Duodenal mucosa (tissue), 2 donors: ENCODE measurements around the gene GSTK1.

ENCODE experiments used
- H3K27ac ChIP-seq: one replicate; pipeline ENCODE4 v1.7.0; 2013; ENCODE audit warnings: low read depth, low read length
- H3K27me3 ChIP-seq, 2 donors: one replicate each; pipeline ENCODE4 v1.7.0; 2013; ENCODE audit warnings: low read length in 2 of 2, control low read depth in 1 of 2; ENCODE audit not compliant: insufficient read depth in 2 of 2, control insufficient read depth in 1 of 2
- H3K36me3 ChIP-seq, 2 donors: one replicate each; pipeline ENCODE4 v1.7.0; 2013; ENCODE audit warnings: low read length in 2 of 2, control low read depth in 1 of 2; ENCODE audit not compliant: insufficient read depth in 2 of 2, control insufficient read depth in 1 of 2
- H3K4me1 ChIP-seq, 2 donors: one replicate each; pipeline ENCODE4 v1.7.0; 2013; ENCODE audit warnings: low read length in 2 of 2, control low read depth in 1 of 2; ENCODE audit not compliant: insufficient read depth in 2 of 2, control insufficient read depth in 1 of 2
- H3K4me3 ChIP-seq, 2 donors: one replicate each; pipeline ENCODE4 v1.7.0; 2013; ENCODE audit warnings: low read length in 2 of 2, low read depth in 1 of 2
- H3K9ac ChIP-seq, 2 donors: one replicate each; pipeline ENCODE4 v1.7.0; 2013; ENCODE audit warnings: low read length in 2 of 2, low read depth in 1 of 2
- H3K9me3 ChIP-seq, 2 donors: one replicate each; pipeline ENCODE4 v1.7.0; 2013; ENCODE audit warnings: low read length in 2 of 2, control low read depth in 1 of 2; ENCODE audit not compliant: control insufficient read depth in 1 of 2

Gene GSTK1

GRCh38 chr7:143237366-143237765 lies 25.9 kb upstream of the GSTK1 start:
- Histone ChIP-seq H3K27ac (no peak overlapping the region), H3K36me3 (no peaks in the 10 kb centered on the region), H3K27me3 (no peaks in the 10 kb centered on the region)

DNA sequence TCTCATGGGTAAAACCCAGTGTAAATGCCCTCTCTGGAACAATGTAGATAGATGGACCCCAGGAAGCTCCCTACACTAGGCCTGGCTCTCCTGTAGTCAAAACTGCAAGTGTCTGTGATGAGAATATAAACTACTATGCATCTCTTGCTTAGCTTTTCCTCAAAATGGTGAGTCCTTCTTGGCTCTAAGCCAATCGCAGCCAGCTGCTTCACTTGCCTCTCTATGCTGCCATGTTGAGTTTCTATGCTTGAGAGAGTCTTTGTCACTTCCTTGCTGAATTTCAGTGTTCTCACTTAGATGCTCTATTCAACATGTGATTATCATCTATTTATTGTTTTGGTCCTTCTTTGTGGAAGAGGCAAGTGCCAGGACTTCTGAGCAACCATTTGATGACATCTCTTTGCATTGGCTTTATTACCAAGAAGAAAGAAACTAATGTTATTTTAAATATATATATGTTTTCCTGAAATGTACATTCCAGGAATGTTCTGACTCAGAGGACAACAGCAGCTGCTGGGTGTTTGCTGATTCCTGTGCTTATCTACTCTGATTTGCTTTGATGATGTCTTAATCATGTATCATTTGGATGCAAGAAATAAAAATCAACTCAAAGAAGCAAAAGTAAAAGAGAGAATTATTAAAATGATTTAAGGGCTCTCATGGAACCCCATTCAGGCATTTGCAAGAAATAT lies 24.8 kb upstream of the GSTK1 start:
- H3K27ac ChIP-seq = no peak overlapping the region
- peaks cover 0 to 10% of the 10 kb centered on the region in 2 donors for H3K9me3 ChIP-seq
- no peaks in the 10 kb centered on the region for H3K36me3 ChIP-seq
- no peak overlapping the region for H3K4me3 ChIP-seq
- H3K27me3 ChIP-seq = no peaks in the 10 kb centered on the region
- peaks cover 4 to 6% of the 10 kb centered on the region in 2 donors for H3K4me1 ChIP-seq
- H3K9ac ChIP-seq = no peak overlapping the region

More at GRCh38 chr7:143237366-143237765, 25.9 kb upstream of the GSTK1 start:
- peaks cover 0 to 3% of the 10 kb centered on the region in 2 donors for H3K4me1 ChIP-seq
- peaks cover 0 to 10% of the 10 kb centered on the region in 2 donors for H3K9me3 ChIP-seq
- H3K4me3 ChIP-seq = no peak overlapping the region
- H3K9ac ChIP-seq = no peak overlapping the region

GRCh38 chr7:143239813-143240212 lies 23.4 kb upstream of the GSTK1 start:
- peaks cover 16 to 17% of the 10 kb centered on the region in 2 donors for H3K4me1 ChIP-seq
- peaks cover 0 to 10% of the 10 kb centered on the region in 2 donors for H3K9me3 ChIP-seq
- no peak overlapping the region for H3K9ac ChIP-seq
- H3K36me3 ChIP-seq = no peaks in the 10 kb centered on the region
- no peaks in the 10 kb centered on the region for H3K27me3 ChIP-seq
- H3K4me3 ChIP-seq = no peak overlapping the region
- no peak overlapping the region for H3K27ac ChIP-seq

DNA sequence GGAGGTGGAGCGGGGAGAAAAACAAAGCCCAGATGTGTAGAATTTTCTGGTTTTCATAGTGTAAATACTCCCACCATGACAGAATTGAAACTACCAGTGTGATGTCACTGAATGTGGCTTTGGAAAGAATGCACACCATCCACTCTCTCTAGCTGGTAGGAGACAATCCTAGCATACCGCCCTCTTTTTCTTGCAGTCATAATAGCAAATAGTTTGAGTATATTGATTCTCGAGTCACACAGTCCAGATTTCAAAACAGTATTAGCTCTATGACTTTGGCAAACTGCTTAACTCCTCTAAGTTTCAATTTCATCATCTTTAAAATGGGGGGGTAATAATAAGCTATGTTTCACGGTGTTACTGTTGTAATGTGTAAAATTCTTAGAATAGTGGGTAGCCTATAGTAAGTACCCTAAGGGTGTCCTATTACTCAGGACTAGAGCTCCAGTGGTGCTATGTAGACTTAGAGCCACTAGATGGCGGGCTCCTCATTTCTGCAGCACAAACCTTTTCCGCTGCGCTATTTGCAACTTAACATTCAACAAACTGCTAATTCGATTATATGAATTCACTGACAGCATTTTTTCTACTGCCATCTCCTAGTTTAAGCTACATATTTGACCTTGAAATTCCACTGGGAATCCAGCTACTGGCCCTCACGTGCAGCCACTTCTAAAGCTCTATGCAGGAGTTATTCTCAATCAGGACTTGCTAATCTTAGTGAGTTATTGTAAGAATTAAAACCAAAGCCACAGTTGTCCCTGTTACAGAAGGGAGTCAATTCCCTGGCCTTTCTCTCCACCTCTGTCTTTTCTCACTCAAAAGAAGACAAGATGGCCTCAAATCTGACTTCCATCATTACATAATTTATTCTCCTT lies 22.7 kb upstream of the GSTK1 start:
- Histone ChIP-seq H3K4me3 (no peak overlapping the region), H3K27ac (no peak overlapping the region), H3K9ac (no peak overlapping the region)

GRCh38 chr7:143242306-143242705 lies 20.9 kb upstream of the GSTK1 start:
- H3K36me3 ChIP-seq = no peaks in the 10 kb centered on the region
- no peaks in the 10 kb centered on the region for H3K9me3 ChIP-seq
- no peaks in the 10 kb centered on the region for H3K27me3 ChIP-seq
- H3K4me3 ChIP-seq = no peak overlapping the region
- no peak overlapping the region for H3K27ac ChIP-seq
- H3K4me1 ChIP-seq = peaks cover 23 to 25% of the 10 kb centered on the region in 2 donors
- no peak overlapping the region for H3K9ac ChIP-seq

More for the DNA sequence above, 22.7 kb upstream of the GSTK1 start:
- Histone ChIP-seq H3K9me3 (peaks cover 0 to 10% of the 10 kb centered on the region in 2 donors), H3K27me3 (no peaks in the 10 kb centered on the region), H3K4me1 (peaks cover 20 to 23% of the 10 kb centered on the region in 2 donors), H3K36me3 (no peaks in the 10 kb centered on the region)

- Histone ChIP-seq H3K4me1 (peaks cover 23 to 28% of the 10 kb centered on the region in 2 donors), H3K27ac (no peak overlapping the region), H3K4me3 (peak overlapping the region; percentile 5 to 51), H3K27me3 (no peaks in the 10 kb centered on the region), H3K9me3 (no peaks in the 10 kb centered on the region), H3K36me3 (no peaks in the 10 kb centered on the region), H3K9ac (no peak overlapping the region)
These were observed 20.1 kb upstream of the GSTK1 start for GRCh38 chr7:143243111-143243510.

GRCh38 chr7:143243614-143244013 lies 19.6 kb upstream of the GSTK1 start:
- H3K9me3 ChIP-seq = no peaks in the 10 kb centered on the region
- peaks cover 23 to 31% of the 10 kb centered on the region in 2 donors for H3K4me1 ChIP-seq
- peak overlapping the region; percentile 5 to 51 for H3K4me3 ChIP-seq
- H3K9ac ChIP-seq = no peak overlapping the region
- H3K36me3 ChIP-seq = no peaks in the 10 kb centered on the region
- no peak overlapping the region for H3K27ac ChIP-seq
- no peaks in the 10 kb centered on the region for H3K27me3 ChIP-seq

DNA sequence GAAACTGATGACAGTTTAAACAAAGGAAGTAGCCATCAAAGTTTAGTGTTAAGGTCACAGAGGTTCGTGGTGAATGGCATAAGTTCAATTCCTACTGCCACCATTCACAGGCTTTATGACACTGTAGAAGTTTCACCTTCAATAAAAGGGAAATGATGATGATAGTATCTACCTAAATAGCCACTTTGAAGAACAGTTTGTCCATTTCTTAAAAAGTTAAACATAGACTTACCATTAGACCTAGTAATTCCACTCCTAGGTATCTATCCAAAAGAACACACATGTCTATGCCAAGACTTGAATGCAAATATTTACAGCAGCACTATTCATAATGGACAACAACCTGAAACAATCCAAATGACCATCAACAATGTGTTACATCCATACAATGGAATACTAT lies 18.9 kb upstream of the GSTK1 start:
- Histone ChIP-seq H3K9ac (no peak overlapping the region), H3K4me1 (peaks cover 26 to 38% of the 10 kb centered on the region in 2 donors), H3K4me3 (no peak overlapping the region), H3K9me3 (no peaks in the 10 kb centered on the region), H3K27ac (no peak overlapping the region), H3K27me3 (no peaks in the 10 kb centered on the region), H3K36me3 (no peaks in the 10 kb centered on the region)

DNA sequence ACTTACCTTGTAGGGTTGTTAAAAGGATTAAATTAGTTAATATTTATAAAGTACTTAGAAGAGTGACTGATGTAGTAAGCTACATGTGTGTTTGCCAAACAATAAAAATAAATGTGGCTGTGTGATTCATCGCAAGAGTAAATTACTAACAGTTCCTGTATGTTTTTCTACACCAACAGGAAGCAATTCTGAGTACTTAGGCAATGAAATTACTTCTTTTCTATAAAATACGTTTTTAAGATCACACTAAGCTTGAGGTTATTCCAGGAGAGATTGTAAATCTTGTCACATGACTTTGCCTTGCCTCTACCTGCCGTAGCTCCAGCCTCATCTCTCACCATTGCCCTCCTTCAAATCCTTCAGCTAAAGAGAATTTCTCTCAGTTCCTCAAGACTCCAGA lies 18.1 kb upstream of the GSTK1 start:
- H3K9me3 ChIP-seq = no peaks in the 10 kb centered on the region

DNA sequence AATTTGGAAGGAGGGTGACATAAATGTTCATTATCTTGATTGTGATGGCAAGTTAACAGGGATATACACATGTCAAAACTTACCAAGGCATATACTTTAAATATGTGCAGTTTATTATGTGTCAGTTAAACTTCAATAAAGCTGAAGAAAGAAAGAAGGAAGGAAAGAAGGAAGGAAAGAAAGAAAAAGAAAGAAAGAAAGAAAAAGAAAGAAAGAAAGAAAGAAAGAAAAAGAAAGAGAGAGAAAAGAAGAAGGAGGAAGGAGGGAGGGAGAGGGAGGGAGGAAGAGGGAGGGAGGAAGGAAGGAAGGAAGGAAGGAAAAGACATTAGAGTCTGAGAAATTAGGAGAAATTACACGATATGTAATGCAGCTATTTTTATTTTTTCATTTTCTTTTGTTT lies 15.9 kb upstream of the GSTK1 start:
- Histone ChIP-seq H3K36me3 (no peaks in the 10 kb centered on the region), H3K4me1 (peaks cover 24 to 38% of the 10 kb centered on the region in 2 donors), H3K9me3 (no peaks in the 10 kb centered on the region), H3K27ac (no peak overlapping the region), H3K4me3 (no peak overlapping the region), H3K27me3 (no peaks in the 10 kb centered on the region), H3K9ac (no peak overlapping the region)

More for the DNA sequence above, 18.1 kb upstream of the GSTK1 start:
- Histone ChIP-seq H3K4me3 (no peak overlapping the region), H3K36me3 (no peaks in the 10 kb centered on the region), H3K27me3 (no peaks in the 10 kb centered on the region), H3K27ac (no peak overlapping the region), H3K9ac (no peak overlapping the region), H3K4me1 (peaks cover 26 to 38% of the 10 kb centered on the region in 2 donors)
